ENCODE data around the gene EIF5AL1.

- TF ChIP-seq POLR2A (IDR thresholded peaks at IDR 0.05; ENCODE audit: low read depth, low read length) (no peak), POU2F2 (IDR thresholded peaks at IDR 0.05; ENCODE audit: low read depth, low read length) (no peak), SPI1 (IDR thresholded peaks at IDR 0.05; ENCODE audit: low read depth, low read length) (no peak), POLR2AphosphoS5 (IDR thresholded peaks at IDR 0.05; ENCODE audit: low read depth, low read length) (no peak), TAF1 (IDR thresholded peaks at IDR 0.05; ENCODE audit: low read depth, low read length) (no peak), PAX5 (IDR thresholded peaks at IDR 0.05; ENCODE audit: insufficient read depth, low read length, severe bottlenecking) (no peak)
Measured at GRCh38 chr10:79463578-79464496, 48.5 kb upstream of the EIF5AL1 start.
